HEK293 (cell line): ENCODE results near the gene RIT1.
A peak's percentile ranks its signal among the peaks of the same experiment; 100 is the strongest.

Experiments
- BCL11B ChIP-seq: fragments of 450-650 bp; formaldehyde crosslinking; IDR thresholded peaks from 2 replicates; pipeline ENCODE4 v1.5.1; 2016; ENCODE audit warnings: low read depth, missing biosample characterization, missing genetic modification characterization
- HOXA7 ChIP-seq: sonication (generic); formaldehyde crosslinking; IDR thresholded peaks from 2 replicates; pipeline ENCODE4 v1.8.1; 2022; ENCODE audit warnings: missing genetic modification reagents, borderline replicate concordance
- KLF8 ChIP-seq: fragments of 450-650 bp; formaldehyde crosslinking; IDR thresholded peaks from 2 replicates; pipeline ENCODE4 v1.5.1; 2016; ENCODE audit warnings: missing biosample characterization, missing genetic modification characterization
- MYNN ChIP-seq: fragments of 450-650 bp; formaldehyde crosslinking; IDR thresholded peaks from 2 replicates; pipeline ENCODE4 v1.5.1; 2016; ENCODE audit warnings: missing biosample characterization, missing genetic modification characterization, borderline replicate concordance
- RBAK ChIP-seq: fragments of 450-650 bp; formaldehyde crosslinking; IDR thresholded peaks from 2 replicates; pipeline ENCODE4 v1.5.1; 2016; ENCODE audit warnings: missing biosample characterization, missing genetic modification characterization
- SALL2 ChIP-seq: fragments of 450-650 bp; formaldehyde crosslinking; IDR thresholded peaks from 2 replicates; pipeline ENCODE4 v1.5.0; 2017; ENCODE audit warnings: missing biosample characterization, mild to moderate bottlenecking, missing genetic modification characterization, borderline replicate concordance
- SP3 ChIP-seq: fragments of 450-650 bp; formaldehyde crosslinking; IDR thresholded peaks from 2 replicates; pipeline ENCODE4 v1.5.1; 2016; ENCODE audit warnings: missing biosample characterization, missing genetic modification characterization
- YY2 ChIP-seq: fragments of 450-650 bp; formaldehyde crosslinking; IDR thresholded peaks from 2 replicates; pipeline ENCODE4 v1.5.1; 2016; ENCODE audit warnings: missing biosample characterization, missing genetic modification characterization
- ZBTB1 ChIP-seq: fragments of 450-650 bp; formaldehyde crosslinking; IDR thresholded peaks from 2 replicates; pipeline ENCODE4 v1.5.1; 2016; ENCODE audit warnings: missing biosample characterization, missing genetic modification characterization
- ZBTB8A ChIP-seq: fragments of 450-650 bp; formaldehyde crosslinking; IDR thresholded peaks from 2 replicates; pipeline ENCODE4 v1.5.1; 2016; ENCODE audit warnings: missing biosample characterization, missing genetic modification characterization
- ZNF133 ChIP-seq: fragments of 450-650 bp; formaldehyde crosslinking; IDR thresholded peaks from 2 replicates; pipeline ENCODE4 v1.5.1; 2016; ENCODE audit warnings: missing biosample characterization, missing genetic modification characterization
- ZNF157 ChIP-seq: fragments of 450-650 bp; formaldehyde crosslinking; IDR thresholded peaks from 2 replicates; pipeline ENCODE4 v1.5.1; 2016; ENCODE audit warnings: missing biosample characterization, missing genetic modification characterization
- ZNF223 ChIP-seq: fragments of 450-650 bp; formaldehyde crosslinking; IDR thresholded peaks from 2 replicates; pipeline ENCODE4 v1.5.1; 2016; ENCODE audit warnings: missing biosample characterization, missing genetic modification characterization
- ZNF302 ChIP-seq: fragments of 450-650 bp; formaldehyde crosslinking; IDR thresholded peaks from 2 replicates; pipeline ENCODE4 v1.5.1; 2016; ENCODE audit warnings: missing biosample characterization, missing genetic modification characterization, low read depth
- ZNF324 ChIP-seq: fragments of 450-650 bp; formaldehyde crosslinking; IDR thresholded peaks from 2 replicates; pipeline ENCODE4 v1.5.1; 2016; ENCODE audit warnings: missing biosample characterization, missing genetic modification characterization
- ZNF394 ChIP-seq: fragments of 450-650 bp; formaldehyde crosslinking; IDR thresholded peaks from 2 replicates; pipeline ENCODE4 v1.5.1; 2016; ENCODE audit warnings: missing biosample characterization, missing genetic modification characterization, mild to moderate bottlenecking, moderate library complexity, borderline replicate concordance
- ZNF610 ChIP-seq: fragments of 450-650 bp; formaldehyde crosslinking; IDR thresholded peaks from 2 replicates; pipeline ENCODE4 v1.5.1; 2016; ENCODE audit warnings: missing biosample characterization, missing genetic modification characterization, borderline replicate concordance
- ZNF747 ChIP-seq: fragments of 450-650 bp; formaldehyde crosslinking; IDR thresholded peaks from 2 replicates; pipeline ENCODE4 v1.5.1; 2016; ENCODE audit warnings: missing biosample characterization, missing genetic modification characterization
- ZXDB ChIP-seq: fragments of 450-650 bp; formaldehyde crosslinking; IDR thresholded peaks from 2 replicates; pipeline ENCODE4 v1.5.1; 2016; ENCODE audit warnings: missing biosample characterization, missing genetic modification characterization
- TF ChIP-seq, protein P1 (sequence below): fragments of 450-650 bp; formaldehyde crosslinking; IDR thresholded peaks from 2 replicates; pipeline ENCODE4 v1.5.0; 2017; ENCODE audit warnings: missing biosample characterization, missing genetic modification characterization, borderline replicate concordance
- TF ChIP-seq, protein P2 (sequence below): fragments of 450-650 bp; formaldehyde crosslinking; IDR thresholded peaks from 2 replicates; pipeline ENCODE4 v1.5.1; 2016; ENCODE audit warnings: missing biosample characterization, missing genetic modification characterization, low read depth
- TF ChIP-seq, protein P3 (sequence below): fragments of 450-650 bp; formaldehyde crosslinking; IDR thresholded peaks from 2 replicates; pipeline ENCODE4 v1.5.1; 2016; ENCODE audit warnings: missing biosample characterization, missing genetic modification characterization
- TF ChIP-seq, protein P4 (sequence below): fragments of 450-650 bp; formaldehyde crosslinking; IDR thresholded peaks from 2 replicates; pipeline ENCODE4 v1.5.1; 2016; ENCODE audit warnings: missing biosample characterization, missing genetic modification characterization
- TF ChIP-seq, protein P5 (sequence below): fragments of 450-650 bp; formaldehyde crosslinking; IDR thresholded peaks from 2 replicates; pipeline ENCODE4 v1.5.1; 2016; ENCODE audit warnings: missing biosample characterization, missing genetic modification characterization

The RIT1 gene

DNA sequence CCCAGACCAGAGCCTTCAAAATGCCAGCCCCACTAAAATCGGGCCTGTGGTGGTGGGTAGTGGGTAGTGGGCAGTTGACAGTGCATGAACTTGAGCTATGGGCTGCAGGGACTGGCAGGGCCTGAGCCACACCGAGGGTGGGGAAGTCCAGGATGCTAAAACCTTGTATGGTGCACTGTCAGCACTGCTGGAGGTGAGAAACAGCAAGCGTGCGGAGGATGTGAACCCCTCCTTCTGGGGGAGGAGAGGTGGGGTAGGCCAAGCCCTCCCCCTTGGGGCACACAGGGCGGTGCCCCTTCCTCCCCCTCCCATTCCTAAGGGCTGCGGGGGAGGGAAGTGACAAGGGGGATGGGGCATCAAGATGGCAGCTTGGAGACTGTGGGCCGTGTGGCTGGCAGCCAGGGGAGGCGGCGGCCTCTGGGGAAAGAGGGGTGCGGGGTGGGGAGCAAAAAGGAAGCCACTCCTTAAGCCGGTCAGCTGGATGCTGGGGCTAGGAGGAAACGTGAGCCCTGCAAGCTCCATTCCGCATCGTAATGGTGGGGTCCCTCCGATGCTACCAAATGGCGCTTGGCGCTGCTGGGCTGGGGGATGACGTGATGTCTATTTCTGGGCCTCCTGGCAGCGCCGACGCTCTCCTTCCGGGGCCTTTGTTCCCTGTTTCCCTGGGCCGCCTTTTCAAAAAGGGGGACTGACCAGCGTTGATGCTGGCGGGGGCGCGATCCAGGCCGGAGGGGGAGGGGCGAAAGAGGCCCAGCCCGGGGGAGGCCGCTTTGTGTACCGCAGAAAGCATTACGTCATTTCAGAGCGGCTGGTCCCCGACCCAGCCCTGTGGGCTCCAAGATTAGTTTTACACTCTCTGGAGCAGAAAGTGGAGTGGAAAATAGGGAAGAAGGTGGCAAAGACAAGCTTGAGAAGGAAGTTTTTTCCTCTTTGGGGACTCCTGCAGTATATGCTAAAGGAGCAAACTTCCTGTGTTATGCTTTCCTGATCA, 51.0 kb downstream of the RIT1 start (continued):
- TF ChIP-seq ZNF157 (tag by site-specific recombination) (no peak), ZNF747 (tag by site-specific recombination) (no peak), ZNF610 (tag by site-specific recombination) (peak; percentile 77; the same call in 1 of the 2 replicates), MYNN (no peak), ZNF302 (tag by site-specific recombination) (no peak), KLF8 (tag by site-specific recombination) (peak; percentile 78), ZBTB8A (peak; percentile 39; the same call in 1 of the 2 replicates), ZNF133 (tag by site-specific recombination) (no peak), ZNF324 (tag by site-specific recombination) (peak; percentile 50; the same call in 1 of the 2 replicates), SP3 (tag by site-specific recombination) (peak; percentile 82), SALL2 (tag by site-specific recombination) (no peak), BCL11B (tag by site-specific recombination) (0 out of 2 replicates have a peak, but pooled peaks have one; percentile 22), ZXDB (tag by site-specific recombination) (peak; percentile 80), ZNF223 (no peak), ZBTB1 (tag by site-specific recombination) (0 out of 2 replicates have a peak, but pooled peaks have one; percentile 32), HOXA7 (CRISPR knock-in tag) (no peak), YY2 (tag by site-specific recombination) (peak; percentile 67; the same call in 1 of the 2 replicates), RBAK (no peak), ZNF394 (peak; percentile 27; the same call in 1 of the 2 replicates)
- TF ChIP-seq, protein P1, sequence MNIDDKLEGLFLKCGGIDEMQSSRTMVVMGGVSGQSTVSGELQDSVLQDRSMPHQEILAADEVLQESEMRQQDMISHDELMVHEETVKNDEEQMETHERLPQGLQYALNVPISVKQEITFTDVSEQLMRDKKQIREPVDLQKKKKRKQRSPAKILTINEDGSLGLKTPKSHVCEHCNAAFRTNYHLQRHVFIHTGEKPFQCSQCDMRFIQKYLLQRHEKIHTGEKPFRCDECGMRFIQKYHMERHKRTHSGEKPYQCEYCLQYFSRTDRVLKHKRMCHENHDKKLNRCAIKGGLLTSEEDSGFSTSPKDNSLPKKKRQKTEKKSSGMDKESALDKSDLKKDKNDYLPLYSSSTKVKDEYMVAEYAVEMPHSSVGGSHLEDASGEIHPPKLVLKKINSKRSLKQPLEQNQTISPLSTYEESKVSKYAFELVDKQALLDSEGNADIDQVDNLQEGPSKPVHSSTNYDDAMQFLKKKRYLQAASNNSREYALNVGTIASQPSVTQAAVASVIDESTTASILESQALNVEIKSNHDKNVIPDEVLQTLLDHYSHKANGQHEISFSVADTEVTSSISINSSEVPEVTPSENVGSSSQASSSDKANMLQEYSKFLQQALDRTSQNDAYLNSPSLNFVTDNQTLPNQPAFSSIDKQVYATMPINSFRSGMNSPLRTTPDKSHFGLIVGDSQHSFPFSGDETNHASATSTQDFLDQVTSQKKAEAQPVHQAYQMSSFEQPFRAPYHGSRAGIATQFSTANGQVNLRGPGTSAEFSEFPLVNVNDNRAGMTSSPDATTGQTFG (tag by site-specific recombination) = no peak
- TF ChIP-seq, protein P2, sequence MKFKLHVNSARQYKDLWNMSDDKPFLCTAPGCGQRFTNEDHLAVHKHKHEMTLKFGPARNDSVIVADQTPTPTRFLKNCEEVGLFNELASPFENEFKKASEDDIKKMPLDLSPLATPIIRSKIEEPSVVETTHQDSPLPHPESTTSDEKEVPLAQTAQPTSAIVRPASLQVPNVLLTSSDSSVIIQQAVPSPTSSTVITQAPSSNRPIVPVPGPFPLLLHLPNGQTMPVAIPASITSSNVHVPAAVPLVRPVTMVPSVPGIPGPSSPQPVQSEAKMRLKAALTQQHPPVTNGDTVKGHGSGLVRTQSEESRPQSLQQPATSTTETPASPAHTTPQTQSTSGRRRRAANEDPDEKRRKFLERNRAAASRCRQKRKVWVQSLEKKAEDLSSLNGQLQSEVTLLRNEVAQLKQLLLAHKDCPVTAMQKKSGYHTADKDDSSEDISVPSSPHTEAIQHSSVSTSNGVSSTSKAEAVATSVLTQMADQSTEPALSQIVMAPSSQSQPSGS (tag by site-specific recombination) = peak; percentile 99
- TF ChIP-seq, protein P3, sequence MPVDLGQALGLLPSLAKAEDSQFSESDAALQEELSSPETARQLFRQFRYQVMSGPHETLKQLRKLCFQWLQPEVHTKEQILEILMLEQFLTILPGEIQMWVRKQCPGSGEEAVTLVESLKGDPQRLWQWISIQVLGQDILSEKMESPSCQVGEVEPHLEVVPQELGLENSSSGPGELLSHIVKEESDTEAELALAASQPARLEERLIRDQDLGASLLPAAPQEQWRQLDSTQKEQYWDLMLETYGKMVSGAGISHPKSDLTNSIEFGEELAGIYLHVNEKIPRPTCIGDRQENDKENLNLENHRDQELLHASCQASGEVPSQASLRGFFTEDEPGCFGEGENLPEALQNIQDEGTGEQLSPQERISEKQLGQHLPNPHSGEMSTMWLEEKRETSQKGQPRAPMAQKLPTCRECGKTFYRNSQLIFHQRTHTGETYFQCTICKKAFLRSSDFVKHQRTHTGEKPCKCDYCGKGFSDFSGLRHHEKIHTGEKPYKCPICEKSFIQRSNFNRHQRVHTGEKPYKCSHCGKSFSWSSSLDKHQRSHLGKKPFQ (tag by site-specific recombination) = no peak
- TF ChIP-seq, protein P4, sequence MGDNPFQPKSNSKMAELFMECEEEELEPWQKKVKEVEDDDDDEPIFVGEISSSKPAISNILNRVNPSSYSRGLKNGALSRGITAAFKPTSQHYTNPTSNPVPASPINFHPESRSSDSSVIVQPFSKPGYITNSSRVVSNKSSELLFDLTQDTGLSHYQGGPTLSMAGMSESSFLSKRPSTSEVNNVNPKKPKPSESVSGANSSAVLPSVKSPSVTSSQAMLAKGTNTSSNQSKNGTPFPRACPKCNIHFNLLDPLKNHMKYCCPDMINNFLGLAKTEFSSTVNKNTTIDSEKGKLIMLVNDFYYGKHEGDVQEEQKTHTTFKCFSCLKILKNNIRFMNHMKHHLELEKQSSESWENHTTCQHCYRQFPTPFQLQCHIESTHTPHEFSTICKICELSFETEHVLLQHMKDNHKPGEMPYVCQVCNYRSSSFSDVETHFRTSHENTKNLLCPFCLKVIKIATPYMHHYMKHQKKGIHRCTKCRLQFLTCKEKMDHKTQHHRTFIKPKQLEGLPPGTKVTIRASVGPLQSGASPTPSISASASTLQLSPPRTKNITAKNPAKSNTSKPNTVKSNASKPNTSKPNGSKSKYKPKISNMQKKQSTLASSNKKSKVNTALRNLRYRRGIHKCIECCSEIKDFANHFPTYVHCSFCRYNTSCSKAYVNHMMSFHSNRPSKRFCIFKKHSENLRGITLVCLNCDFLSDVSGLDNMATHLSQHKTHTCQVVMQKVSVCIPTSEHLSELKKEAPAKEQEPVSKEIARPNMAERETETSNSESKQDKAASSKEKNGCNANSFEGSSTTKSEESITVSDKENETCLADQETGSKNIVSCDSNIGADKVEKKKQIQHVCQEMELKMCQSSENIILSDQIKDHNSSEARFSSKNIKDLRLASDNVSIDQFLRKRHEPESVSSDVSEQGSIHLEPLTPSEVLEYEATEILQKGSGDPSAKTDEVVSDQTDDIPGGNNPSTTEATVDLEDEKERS (tag by site-specific recombination) = no peak
- TF ChIP-seq, protein P5, sequence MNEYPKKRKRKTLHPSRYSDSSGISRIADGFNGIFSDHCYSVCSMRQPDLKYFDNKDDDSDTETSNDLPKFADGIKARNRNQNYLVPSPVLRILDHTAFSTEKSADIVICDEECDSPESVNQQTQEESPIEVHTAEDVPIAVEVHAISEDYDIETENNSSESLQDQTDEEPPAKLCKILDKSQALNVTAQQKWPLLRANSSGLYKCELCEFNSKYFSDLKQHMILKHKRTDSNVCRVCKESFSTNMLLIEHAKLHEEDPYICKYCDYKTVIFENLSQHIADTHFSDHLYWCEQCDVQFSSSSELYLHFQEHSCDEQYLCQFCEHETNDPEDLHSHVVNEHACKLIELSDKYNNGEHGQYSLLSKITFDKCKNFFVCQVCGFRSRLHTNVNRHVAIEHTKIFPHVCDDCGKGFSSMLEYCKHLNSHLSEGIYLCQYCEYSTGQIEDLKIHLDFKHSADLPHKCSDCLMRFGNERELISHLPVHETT (tag by site-specific recombination) = peak; percentile 68; the same call in 1 of the 2 replicates
